GM19099 (cell line): ENCODE measurements around the gene RELB.

Source experiments
- POLR2A ChIP-seq: IDR thresholded peaks from 3 replicates; pipeline ENCODE4 v1.6.1; 2011; ENCODE audit warnings: low read depth; ENCODE audit not compliant: insufficient read length; ENCODE audit errors: extremely low read depth

The RELB gene

GRCh38 chr19:45003485-45003884 lies 2.2 kb downstream of the RELB start:
- TF ChIP-seq POLR2A, result no peak

- no peak for TF ChIP-seq POLR2A
These were observed 4.5 kb downstream of the RELB start for GRCh38 chr19:45005787-45006186.

- TF ChIP-seq POLR2A, result no peak
These were observed 7.3 kb downstream of the RELB start for GRCh38 chr19:45008552-45008951.

- no peak for TF ChIP-seq POLR2A
These were observed 8.5 kb downstream of the RELB start for GRCh38 chr19:45009625-45010255.

- TF ChIP-seq POLR2A, result no peak
These were observed 9.0 kb downstream of the RELB start for GRCh38 chr19:45010306-45010705.

GRCh38 chr19:45011959-45012358 lies 10.7 kb downstream of the RELB start:
- no peak for TF ChIP-seq POLR2A

GRCh38 chr19:45016388-45017314 lies 15.4 kb downstream of the RELB start:
- no peak for TF ChIP-seq POLR2A

GRCh38 chr19:45019187-45019586 lies 17.9 kb downstream of the RELB start:
- TF ChIP-seq POLR2A, result no peak

GRCh38 chr19:45020071-45020470 lies 18.8 kb downstream of the RELB start:
- TF ChIP-seq POLR2A, result no peak

- TF ChIP-seq POLR2A, result no peak
These were observed 20.7 kb downstream of the RELB start for GRCh38 chr19:45021971-45022370.

GRCh38 chr19:45023048-45023447 lies 21.8 kb downstream of the RELB start:
- no peak for TF ChIP-seq POLR2A

GRCh38 chr19:45025264-45025663 lies 24.0 kb downstream of the RELB start:
- TF ChIP-seq POLR2A, result no peak

GRCh38 chr19:45027371-45027770 lies 26.1 kb downstream of the RELB start:
- TF ChIP-seq POLR2A, result no peak

- no peak for TF ChIP-seq POLR2A
These were observed 29.6 kb downstream of the RELB start for GRCh38 chr19:45030825-45031224.

GRCh38 chr19:45032421-45032820 lies 31.2 kb downstream of the RELB start:
- no peak for TF ChIP-seq POLR2A

- TF ChIP-seq POLR2A, result no peak
These were observed 34.5 kb downstream of the RELB start for GRCh38 chr19:45035755-45036154.
